ENCODE measurements around the gene CTSL.

The CTSL gene

GRCh38 chr9:87708546-87708945 is 17.4 kb upstream of the CTSL start:
- DNase-seq (ENCODE audit: insufficient read length, low spot score) (no peak), FAIRE-seq (no peak)
- TF ChIP-seq CTCF (IDR thresholded peaks at IDR 0.05; ENCODE audit: insufficient read depth, missing control alignments) = no peak

GRCh38 chr9:87708986-87709728 is 16.8 kb upstream of the CTSL start:
- FAIRE-seq (no peak), DNase-seq (ENCODE audit: insufficient read length, low spot score) (no peak)
- TF ChIP-seq CTCF (IDR thresholded peaks at IDR 0.05; ENCODE audit: insufficient read depth, missing control alignments) = no peak

- DNase-seq (ENCODE audit: insufficient read length, low spot score) = no peak
- TF ChIP-seq CTCF (IDR thresholded peaks at IDR 0.05; ENCODE audit: insufficient read depth, missing control alignments) = no peak
- FAIRE-seq = no peak
Observed at GRCh38 chr9:87710443-87710842, 15.5 kb upstream of the CTSL start.

- FAIRE-seq (no peak), DNase-seq (ENCODE audit: insufficient read length, low spot score) (no peak)
- TF ChIP-seq CTCF (IDR thresholded peaks at IDR 0.05; ENCODE audit: insufficient read depth, missing control alignments) = no peak
Observed at GRCh38 chr9:87711857-87712800, 13.8 kb upstream of the CTSL start.

- no peak for TF ChIP-seq CTCF (IDR thresholded peaks at IDR 0.05; ENCODE audit: insufficient read depth, missing control alignments)
- no peak for DNase-seq (ENCODE audit: insufficient read length, low spot score)
- no peak for FAIRE-seq
Observed at GRCh38 chr9:87712801-87713277, 13.1 kb upstream of the CTSL start.

GRCh38 chr9:87713278-87713987 is 12.5 kb upstream of the CTSL start:
- TF ChIP-seq CTCF (IDR thresholded peaks at IDR 0.05; ENCODE audit: insufficient read depth, missing control alignments) = no peak
- DNase-seq (ENCODE audit: insufficient read length, low spot score) (no peak), FAIRE-seq (no peak)

Data from D721Med (cell line).